Endometrial microvascular endothelial cells (primary cell): ENCODE data around the gene ASB18. TPM values are rescaled to one million over a fixed set of nuclear protein-coding genes. Genes with fewer than 3 reads are reported as not detected.

ENCODE experiments used
- in situ Hi-C: cut with HindIII; loops from 2 replicates; pipeline ENCODE4 v1.10.0; 2017; ENCODE audit warnings: low sequenced_read_pairs, low pct_unique_long_range_greater_than_20kb; ENCODE audit errors: inconsistent ontology term
- total RNA-seq: library from RNA; depleted of rRNA; stranded (reverse); fragments of >200 nt; gene quantifications from one replicate; pipeline ENCODE4 v1.2.3, GENCODE V29; 2015; ENCODE audit errors: inconsistent ontology term

Gene ASB18
- total RNA-seq, 1 donor from 2014 or later = not detected

- in situ Hi-C loops = no loop called here
These were observed 94.2 kb downstream of the ASB18 start for GRCh38 chr2:236169741-236170589.

- in situ Hi-C loops = no loop called here
These were observed 95.0 kb downstream of the ASB18 start for GRCh38 chr2:236169151-236169721.

GRCh38 chr2:236168110-236169080 lies 95.8 kb downstream of the ASB18 start, which contains the start of gene GBX2:
Gene GBX2, minus strand, starts transcription at chr2:236168386. Its CDS starts 415 bp downstream, at chr2:236167971.
- in situ Hi-C loops = no loop called here

- in situ Hi-C loops = no loop called here
These were observed 96.7 kb downstream of the ASB18 start for GRCh38 chr2:236167297-236168109.

- in situ Hi-C loops = no loop called here
These were observed 97.4 kb downstream of the ASB18 start for GRCh38 chr2:236166796-236167296.

- in situ Hi-C loops = no loop called here
These were observed 98.1 kb downstream of the ASB18 start for GRCh38 chr2:236165842-236166795.

- in situ Hi-C loops = no loop called here
These were observed 99.0 kb downstream of the ASB18 start for GRCh38 chr2:236164925-236165841.

- in situ Hi-C loops = no loop called here
These were observed 99.8 kb downstream of the ASB18 start for GRCh38 chr2:236164201-236164924.

- in situ Hi-C loops = no loop called here
These were observed 100.6 kb downstream of the ASB18 start for GRCh38 chr2:236163471-236164200.

GRCh38 chr2:236162882-236163470 lies 101.2 kb downstream of the ASB18 start:
- in situ Hi-C loops = no loop called here

- in situ Hi-C loops = no loop called here
These were observed 102.0 kb downstream of the ASB18 start for GRCh38 chr2:236162031-236162845.

GRCh38 chr2:236161531-236161930 lies 102.7 kb downstream of the ASB18 start:
- in situ Hi-C loops = no loop called here

GRCh38 chr2:236161082-236161462 lies 103.1 kb downstream of the ASB18 start:
- in situ Hi-C loops = no loop called here
